ENCODE measurements around the gene AMHR2.
"Not testable (repeated sequence)": the region's sequence is repeated elsewhere in the genome, so short reads cannot be mapped to it uniquely, and the experiment has no call there.

AMHR2 gene

GRCh38 chr12:53415752-53416389 lies 7.8 kb upstream of the AMHR2 start:
- DNase-seq (ENCODE audit: low spot score): not testable (repeated sequence)

DNA sequence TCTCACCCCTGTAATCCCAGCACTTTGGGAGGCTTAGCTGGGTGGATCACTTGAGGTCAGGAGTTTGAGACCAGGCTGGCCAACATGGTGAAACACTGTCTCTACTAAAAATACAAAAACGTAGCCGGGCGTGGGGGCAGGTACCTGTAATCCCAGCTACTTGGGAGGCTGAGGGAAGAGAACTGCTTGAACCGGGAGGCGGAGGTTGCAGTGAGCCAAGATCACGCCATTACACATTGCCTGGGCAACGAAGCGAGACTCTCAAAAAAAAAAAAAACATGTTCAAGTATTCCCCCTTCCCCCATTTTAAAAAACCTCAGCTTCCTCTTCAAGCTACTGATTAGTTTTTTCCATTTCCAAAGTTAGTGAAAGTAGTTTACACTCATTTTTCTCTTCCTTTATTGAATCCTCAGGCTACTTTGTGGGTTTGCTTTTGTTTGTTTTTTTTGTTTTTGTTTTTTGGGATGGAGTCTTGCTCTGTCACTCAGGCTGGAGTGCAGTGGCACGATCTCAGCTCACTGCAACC lies 6.3 kb upstream of the AMHR2 start:
- not testable (repeated sequence) for DNase-seq (ENCODE audit: low spot score)

GRCh38 chr12:53418221-53418620 lies 5.4 kb upstream of the AMHR2 start:
- DNase-seq (ENCODE audit: low spot score): no peak

DNA sequence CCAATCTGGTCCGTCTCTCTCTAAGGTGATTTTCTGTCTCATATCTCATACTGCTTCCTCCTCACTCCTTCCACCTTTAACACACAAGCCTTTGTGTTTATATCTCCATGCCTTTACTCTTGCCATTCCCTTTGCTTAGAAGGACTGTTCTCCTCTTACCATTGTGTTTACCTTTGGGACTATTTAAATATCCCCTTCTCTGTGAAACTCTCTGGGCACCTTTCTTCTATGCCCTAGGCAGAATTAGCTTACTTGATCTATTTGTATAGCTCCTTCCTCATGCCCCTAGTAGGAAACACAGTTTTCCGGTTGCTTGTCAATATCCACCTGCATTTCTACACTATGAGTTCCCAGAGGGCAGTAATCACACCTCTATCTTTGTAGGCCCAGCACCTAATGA lies 3.9 kb upstream of the AMHR2 start:
- DNase-seq (ENCODE audit: low spot score): no peak

DNA sequence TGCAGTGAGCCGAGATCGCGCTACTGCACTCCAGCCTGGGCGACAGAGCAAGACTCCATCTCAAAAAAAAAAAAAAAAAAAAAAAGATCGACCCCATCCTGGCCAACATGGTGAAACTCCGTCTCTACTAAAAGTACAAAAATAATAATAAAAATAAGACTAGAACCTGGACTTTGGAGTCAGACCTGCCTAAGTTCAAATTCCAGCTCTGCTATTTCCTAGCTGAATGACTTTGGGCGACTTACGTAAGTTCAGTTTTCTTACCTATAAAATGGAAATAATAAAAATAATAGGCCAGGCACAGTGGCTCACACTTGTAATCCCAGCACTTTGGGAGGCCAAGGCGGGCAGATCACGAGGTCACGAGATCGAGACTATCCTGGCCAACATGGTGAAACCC lies 1.4 kb upstream of the AMHR2 start:
- DNase-seq (ENCODE audit: low spot score): not testable (repeated sequence)

GRCh38 chr12:53424626-53425514 lies 1.2 kb downstream of the AMHR2 start:
- no peak for DNase-seq (ENCODE audit: low spot score)

DNA sequence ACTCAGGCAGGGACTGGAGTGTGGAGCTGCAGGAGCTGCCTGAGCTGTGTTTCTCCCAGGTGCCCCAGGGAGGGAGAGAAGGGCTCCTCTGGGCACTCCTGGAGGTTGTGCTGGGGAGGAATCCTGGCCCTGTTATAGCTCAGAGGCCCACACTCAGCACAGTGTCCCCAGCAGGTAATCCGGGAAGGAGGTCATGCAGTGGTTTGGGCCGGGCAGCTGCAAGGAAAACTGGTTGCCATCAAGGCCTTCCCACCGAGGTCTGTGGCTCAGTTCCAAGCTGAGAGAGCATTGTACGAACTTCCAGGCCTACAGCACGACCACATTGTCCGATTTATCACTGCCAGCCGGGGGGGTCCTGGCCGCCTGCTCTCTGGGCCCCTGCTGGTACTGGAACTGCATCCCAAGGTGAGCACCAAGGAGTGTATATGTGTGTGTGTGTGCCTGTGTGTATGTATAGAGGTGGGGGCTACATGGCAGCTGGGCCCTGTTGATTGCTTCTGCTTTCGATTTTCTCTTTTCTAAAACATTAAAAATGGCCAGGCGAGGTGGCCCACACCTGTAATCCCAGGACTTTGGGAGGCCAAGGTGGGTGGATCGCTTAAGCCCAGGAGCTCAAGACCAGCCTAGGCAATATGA lies 2.0 kb downstream of the AMHR2 start:
- DNase-seq (ENCODE audit: low spot score): no peak

- no peak for DNase-seq (ENCODE audit: low spot score)
Measured at GRCh38 chr12:53427905-53428594, 4.4 kb downstream of the AMHR2 start.

- DNase-seq (ENCODE audit: low spot score): no peak
Measured at GRCh38 chr12:53428741-53429140, 5.1 kb downstream of the AMHR2 start.

- no peak for DNase-seq (ENCODE audit: low spot score)
Measured at GRCh38 chr12:53430116-53430515, 6.5 kb downstream of the AMHR2 start.

DNA sequence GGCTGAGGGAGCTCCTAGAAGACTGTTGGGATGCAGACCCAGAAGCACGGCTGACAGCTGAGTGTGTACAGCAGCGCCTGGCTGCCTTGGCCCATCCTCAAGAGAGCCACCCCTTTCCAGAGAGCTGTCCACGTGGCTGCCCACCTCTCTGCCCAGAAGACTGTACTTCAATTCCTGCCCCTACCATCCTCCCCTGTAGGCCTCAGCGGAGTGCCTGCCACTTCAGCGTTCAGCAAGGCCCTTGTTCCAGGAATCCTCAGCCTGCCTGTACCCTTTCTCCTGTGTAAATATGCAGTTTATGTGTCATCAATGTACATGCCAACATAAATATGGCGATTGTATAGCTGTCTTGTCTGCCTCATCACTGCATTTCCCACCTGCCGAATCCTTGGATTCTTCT lies 7.5 kb downstream of the AMHR2 start:
- no peak for DNase-seq (ENCODE audit: low spot score)

GRCh38 chr12:53435326-53435725 lies 11.7 kb downstream of the AMHR2 start:
- not testable (repeated sequence) for DNase-seq (ENCODE audit: low spot score)

GRCh38 chr12:53439582-53439981 lies 15.9 kb downstream of the AMHR2 start:
- DNase-seq (ENCODE audit: low spot score): not testable (repeated sequence)

GRCh38 chr12:53441040-53441833 lies 17.6 kb downstream of the AMHR2 start, which contains the start of gene PRR13:
TSS of gene PRR13 (plus strand) at chr12:53441734. CDS start at chr12:53442715, 981 bp downstream.
- DNase-seq (ENCODE audit: low spot score): peak; percentile 95

GRCh38 chr12:53443955-53444354 lies 20.3 kb downstream of the AMHR2 start:
- no peak for DNase-seq (ENCODE audit: low spot score)

GRCh38 chr12:53444593-53445325 lies 21.1 kb downstream of the AMHR2 start:
- not testable (repeated sequence) for DNase-seq (ENCODE audit: low spot score)

DNA sequence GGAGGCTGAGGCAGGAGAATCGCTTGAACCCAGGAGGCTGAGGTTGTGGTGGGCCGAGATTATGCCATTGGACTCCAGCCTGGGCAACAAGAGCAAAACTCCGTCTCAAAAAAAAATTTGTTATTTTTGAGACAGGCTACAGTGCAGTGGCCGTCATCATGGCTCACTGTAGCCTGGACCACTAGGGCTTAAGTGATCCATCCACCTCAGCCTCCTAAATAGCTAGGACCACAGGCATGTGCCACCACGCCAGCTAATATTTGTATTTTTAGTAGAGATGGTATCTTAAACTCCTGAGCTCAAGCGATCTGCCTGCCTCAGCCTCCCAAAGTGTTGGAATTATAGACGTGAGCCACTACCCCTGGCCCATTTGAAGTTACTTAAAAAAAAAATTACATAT lies 27.3 kb downstream of the AMHR2 start:
- DNase-seq (ENCODE audit: low spot score): no peak

GRCh38 chr12:53451661-53452158 lies 28.1 kb downstream of the AMHR2 start, which contains the start of gene PCBP2:
TSS of gene PCBP2 (plus strand) at chr12:53452102. CDS start at chr12:53454801, 2,699 bp downstream.
- peak; percentile 96 for DNase-seq (ENCODE audit: low spot score)

DNA sequence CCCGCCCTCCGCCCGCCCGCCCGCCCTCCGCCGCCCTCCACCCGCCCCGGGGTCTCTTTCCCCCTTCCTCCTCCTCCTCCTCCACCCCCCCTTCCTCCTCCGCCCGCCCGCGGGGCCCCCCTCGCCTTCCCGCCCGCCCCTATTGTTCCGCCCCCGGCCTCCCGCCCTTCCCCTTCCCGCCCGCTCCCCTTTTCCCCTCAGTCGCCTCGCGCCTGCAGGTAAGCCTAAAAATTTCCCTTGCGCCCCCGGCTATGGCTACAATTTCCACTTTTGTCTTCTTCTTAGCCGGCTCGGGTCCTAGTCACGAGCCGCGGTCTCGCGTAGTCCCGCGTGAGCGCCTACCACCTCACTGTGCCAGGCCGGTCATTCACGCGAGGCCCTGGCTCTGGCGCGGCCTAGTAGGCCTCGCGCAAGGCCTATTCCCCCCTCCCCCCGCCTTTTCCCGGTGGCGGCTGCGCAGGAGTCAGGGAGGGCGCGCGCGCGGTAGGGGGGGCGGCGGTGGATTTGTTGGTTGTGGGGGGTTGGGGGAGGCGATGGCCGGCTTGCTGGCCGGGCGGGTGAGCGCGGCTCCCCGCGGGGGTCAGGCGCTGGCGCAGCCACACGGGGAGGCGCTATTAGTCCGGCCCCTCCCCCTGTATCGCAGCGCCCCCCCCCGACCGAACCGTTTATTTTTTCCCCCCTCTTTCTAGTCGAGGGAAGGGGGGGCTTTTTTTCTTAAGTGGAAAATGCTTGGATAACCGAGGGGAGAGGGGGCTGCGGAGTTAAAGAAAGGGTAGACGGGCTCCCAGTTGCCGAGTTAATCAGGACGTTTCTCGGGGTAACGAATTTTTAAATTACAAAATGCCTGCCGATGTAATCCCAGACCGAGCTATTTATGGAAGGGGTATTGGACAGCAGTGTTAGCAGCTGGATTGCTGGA lies 28.8 kb downstream of the AMHR2 start:
- peak; percentile 85 for DNase-seq (ENCODE audit: low spot score)
